GM19240 (cell line): ENCODE results near the gene FCN1.

ENCODE experiments used
- DNase-seq: peaks from one replicate; pipeline ENCODE4 v3.0.0; 2011; ENCODE audit warnings: low spot score; ENCODE audit not compliant: insufficient read length

FCN1 gene

GRCh38 chr9:134892820-134893420 lies 24.8 kb downstream of the FCN1 start:
- no peak for DNase-seq

GRCh38 chr9:134892221-134892620 lies 25.5 kb downstream of the FCN1 start:
- no peak for DNase-seq

- no peak for DNase-seq
These were observed 26.0 kb downstream of the FCN1 start for GRCh38 chr9:134891713-134892112.

GRCh38 chr9:134891053-134891452 lies 26.7 kb downstream of the FCN1 start:
- no peak for DNase-seq

- no peak for DNase-seq
These were observed 27.6 kb downstream of the FCN1 start for GRCh38 chr9:134890155-134890495.

GRCh38 chr9:134889386-134890154 lies 28.1 kb downstream of the FCN1 start:
- DNase-seq: no peak

- no peak for DNase-seq
These were observed 29.0 kb downstream of the FCN1 start for GRCh38 chr9:134888603-134889190.

GRCh38 chr9:134887686-134888602 lies 29.8 kb downstream of the FCN1 start:
- DNase-seq: no peak

GRCh38 chr9:134887219-134887618 lies 30.5 kb downstream of the FCN1 start:
- no peak for DNase-seq

GRCh38 chr9:134886413-134886913 lies 31.2 kb downstream of the FCN1 start:
- no peak for DNase-seq

GRCh38 chr9:134885679-134886412 lies 31.9 kb downstream of the FCN1 start:
- DNase-seq: no peak

GRCh38 chr9:134885001-134885678 lies 32.6 kb downstream of the FCN1 start:
- DNase-seq: no peak

- DNase-seq: no peak
These were observed 33.2 kb downstream of the FCN1 start for GRCh38 chr9:134884492-134884891.

- DNase-seq: no peak
These were observed 34.5 kb downstream of the FCN1 start for GRCh38 chr9:134883040-134883782.

- no peak for DNase-seq
These were observed 35.4 kb downstream of the FCN1 start for GRCh38 chr9:134882204-134882785.

- DNase-seq: no peak
These were observed 36.4 kb downstream of the FCN1 start for GRCh38 chr9:134881313-134881670.

- DNase-seq: no peak
These were observed 37.0 kb downstream of the FCN1 start, which contains the start of gene FCN2 for GRCh38 chr9:134880484-134881312. Gene FCN2, plus strand, starts transcription at chr9:134880810. Its CDS starts 12 bp downstream, at chr9:134880822.
